Limb (tissue), 2 donors: ENCODE data around the gene LUZP2.
"Not testable (repeated sequence)": the region's sequence is repeated elsewhere in the genome, so short reads cannot be mapped to it uniquely, and the experiment has no call there.

ENCODE experiments used
- DNase-seq, 2 donors: peaks; one replicate each; pipeline ENCODE4 v3.0.0-alpha.2; 2016; ENCODE audit errors: extremely low spot score in 2 of 2

LUZP2 gene

DNA sequence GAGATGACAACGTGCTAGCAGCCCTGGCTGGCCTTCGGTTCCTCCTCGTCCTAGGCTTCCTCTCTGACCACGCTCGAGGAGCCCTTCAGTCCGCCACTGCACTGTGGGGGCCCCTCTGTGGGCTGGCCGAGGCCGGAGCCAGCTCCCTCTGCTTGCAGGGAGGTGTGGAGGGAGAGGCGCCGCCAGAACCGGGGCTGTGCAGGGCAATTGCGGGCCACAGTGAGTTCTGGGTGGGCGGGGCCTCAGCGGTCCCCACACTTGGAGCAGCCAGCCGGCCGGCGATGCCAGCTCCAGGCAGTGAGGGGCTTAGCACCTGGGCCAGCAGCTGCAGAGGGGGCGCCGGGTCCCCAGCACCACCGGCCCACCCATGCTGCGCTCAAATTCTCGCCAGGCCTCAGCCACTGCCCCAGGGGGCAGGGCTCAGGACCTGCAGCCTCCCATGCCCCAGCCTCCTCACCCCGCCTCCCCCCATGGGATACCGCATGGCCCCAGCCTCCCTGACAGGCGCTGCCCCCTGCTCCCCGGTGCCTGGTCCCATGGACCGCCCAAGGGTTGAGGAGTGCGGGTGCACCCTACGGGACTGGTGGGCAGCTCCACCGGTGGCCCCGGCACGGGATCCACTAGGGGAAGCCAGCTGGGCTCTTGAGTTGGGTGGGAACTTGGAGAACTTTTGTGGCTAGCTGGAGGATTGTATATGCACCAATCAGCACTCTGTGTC, 399.4 kb downstream of the LUZP2 start:
- no peak for DNase-seq

DNA sequence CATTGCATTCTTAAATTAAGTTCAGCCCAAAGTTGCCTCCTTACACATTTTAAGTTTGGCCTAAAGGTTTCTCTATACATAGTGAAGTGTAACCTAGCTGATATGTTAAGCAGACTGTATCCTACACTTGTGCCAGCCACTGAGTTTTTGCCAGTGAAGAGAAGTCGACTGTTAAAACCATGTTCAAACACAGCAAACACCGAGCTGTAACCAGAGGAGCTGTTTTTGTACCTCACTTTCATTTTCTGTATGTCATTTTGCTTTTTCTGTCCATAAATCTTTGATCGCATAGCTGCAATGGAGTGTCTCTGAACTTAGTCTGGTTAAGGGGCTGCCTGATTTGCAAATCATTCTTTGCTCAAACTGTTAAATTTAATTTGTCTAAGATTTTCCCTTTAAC, 403.7 kb downstream of the LUZP2 start:
- no peak for DNase-seq

DNA sequence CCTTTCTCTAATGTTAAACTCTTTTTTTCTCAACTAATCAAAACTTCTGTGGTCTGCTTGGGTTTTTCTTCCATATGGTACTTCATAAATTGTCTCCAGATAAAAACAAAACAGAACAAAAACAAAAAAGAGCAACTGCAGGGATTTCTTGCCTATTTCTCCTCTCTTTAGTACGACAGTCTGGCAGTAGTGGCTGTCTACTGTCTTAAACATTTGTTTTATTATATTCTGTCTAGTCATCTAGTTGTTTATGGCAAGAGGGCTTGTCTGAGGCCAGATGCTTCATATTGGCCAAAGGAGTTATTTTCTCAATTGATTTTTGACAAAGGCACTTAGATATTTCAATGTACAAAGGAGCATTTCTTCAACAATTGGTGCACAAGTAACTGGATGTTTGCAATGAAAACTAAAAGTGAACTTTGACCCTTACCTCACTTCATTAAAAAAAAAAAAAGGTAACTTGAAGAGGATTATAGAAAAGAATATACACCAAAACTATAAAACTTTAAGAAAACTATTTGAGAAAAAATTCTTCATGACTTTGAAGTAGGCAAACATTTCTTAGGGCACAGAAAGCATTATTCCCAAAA, 404.2 kb downstream of the LUZP2 start:
- DNase-seq: no peak

DNA sequence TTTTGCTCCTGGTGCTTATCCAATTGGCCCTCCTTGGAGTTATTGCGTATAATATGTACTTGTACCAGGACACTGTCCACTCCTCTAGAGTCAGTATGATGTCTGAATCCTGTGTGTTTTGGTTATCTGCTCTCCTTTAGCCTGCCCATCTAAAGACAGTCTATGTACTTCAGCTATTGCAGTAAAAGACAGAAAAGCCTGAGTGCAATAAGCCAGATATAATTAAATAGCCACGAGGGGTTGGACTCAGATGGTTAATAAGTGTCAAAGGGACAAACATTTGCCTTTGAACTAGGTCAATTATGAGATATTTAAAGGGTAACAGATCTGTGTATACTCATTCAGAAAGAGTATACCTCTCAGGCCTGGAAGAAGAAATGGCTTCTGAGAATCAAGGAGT, 406.7 kb downstream of the LUZP2 start:
- DNase-seq: no peak

DNA sequence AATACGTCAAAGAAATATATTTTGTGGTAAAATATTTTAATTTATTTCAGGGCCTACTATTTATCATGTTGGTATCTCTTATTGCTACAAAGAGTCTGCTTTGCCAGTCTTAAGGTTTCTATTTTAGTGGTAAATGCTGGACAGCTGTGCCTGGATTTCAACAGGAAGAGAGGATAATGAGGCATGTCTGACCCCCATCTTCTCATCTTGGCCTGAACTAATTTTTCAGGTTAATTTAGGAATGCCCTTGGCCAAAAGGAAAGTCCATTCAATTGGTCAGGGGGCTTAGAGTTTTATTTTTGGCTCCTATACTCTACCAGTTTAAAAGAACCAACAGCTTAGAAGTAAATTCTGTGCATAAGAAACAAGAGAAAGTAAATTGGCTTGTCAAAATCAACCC, 428.2 kb downstream of the LUZP2 start:
- DNase-seq: no peak

DNA sequence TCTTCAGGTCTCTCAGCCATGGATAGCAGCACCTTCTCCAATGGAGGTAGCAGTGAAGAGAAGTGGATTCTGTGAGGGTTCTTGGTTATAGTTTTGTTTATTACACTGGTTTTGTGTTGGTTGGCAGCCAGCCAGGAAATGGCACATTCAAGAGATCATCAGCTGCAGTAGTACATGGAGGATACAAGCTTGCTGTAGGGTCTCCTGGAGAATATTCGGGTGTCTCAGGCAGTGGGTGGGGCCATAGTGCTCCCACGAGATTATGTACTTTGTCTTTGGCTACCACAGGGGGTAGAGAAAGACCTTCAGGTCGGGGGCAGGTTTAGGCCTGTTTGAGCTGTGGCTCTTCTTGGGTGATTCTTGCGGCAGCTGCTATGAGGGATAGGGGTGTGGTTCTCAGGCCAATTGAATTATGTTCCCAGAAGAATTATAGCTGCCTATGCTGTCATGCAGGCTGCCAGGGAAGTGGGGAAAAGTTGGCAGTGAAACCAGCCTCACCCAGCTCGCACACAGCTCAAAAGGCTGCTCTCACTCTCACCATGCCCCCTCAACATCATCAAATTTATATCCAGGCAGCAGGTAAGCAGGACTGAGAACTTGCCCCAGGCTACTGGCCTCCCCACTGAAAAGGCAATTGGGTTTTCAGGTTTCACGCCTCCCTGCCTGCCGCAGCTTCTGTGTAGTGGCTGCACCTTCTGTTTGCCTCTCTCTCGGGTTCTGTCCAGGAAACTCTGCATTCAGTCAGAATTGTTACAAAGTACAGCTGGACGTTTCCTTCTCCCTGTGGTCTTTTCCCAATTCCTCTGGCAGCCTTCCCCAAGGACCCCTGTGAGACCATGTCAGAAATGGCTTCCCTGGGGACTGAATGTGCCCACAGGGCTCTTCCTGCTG, 435.5 kb downstream of the LUZP2 start:
- DNase-seq: no peak

DNA sequence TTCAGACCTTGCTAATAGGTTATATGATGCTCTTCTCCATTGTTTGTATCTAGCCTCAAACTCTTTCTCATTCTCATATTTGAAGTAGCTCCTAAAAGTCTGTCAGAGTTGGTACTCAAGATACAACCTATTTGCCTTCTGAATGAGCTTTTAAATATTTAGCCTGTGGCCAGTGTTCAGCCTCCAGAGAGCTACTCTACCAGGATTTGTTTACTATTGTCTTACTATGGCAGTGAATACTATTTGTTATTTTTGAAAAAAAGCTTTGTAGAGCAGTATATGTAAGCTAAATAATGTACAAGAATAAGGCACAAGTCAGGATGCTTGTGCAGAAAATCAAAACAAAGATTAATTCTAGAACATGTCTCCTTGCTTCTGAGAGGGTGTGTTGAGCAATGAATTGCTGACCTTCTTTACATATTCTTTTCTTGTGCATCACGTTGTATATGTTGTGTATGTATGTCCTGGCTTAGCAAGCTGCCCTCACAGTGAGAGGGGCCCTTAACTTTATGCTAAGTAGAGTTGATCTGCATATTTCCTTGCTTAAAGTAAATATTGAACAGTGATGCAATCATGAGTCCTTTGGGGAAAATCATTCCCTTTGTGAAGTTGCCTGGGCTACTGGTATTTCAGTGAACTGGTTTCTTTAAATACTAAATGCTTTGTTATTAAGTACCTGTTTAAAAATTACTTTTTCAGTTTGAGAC, 438.0 kb downstream of the LUZP2 start:
- DNase-seq: no peak

DNA sequence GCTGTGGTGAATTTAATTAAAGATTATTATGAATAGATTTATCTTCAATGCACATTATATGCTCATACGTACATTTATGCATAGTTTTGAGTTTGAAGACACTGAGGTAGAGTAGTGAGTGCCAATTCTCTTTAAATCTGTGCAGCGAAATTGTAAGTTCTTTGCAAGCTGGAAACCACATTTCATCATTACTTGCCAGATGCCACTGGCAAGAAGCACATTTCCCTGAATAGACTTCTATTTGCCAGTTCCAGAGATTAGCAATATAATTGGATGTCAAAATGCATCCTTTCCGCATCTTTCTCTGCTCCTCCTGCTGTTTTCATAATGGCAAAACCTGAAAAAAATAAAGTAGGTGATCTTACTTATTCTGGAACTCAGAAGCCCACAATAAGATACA, 448.0 kb downstream of the LUZP2 start:
- no peak for DNase-seq

DNA sequence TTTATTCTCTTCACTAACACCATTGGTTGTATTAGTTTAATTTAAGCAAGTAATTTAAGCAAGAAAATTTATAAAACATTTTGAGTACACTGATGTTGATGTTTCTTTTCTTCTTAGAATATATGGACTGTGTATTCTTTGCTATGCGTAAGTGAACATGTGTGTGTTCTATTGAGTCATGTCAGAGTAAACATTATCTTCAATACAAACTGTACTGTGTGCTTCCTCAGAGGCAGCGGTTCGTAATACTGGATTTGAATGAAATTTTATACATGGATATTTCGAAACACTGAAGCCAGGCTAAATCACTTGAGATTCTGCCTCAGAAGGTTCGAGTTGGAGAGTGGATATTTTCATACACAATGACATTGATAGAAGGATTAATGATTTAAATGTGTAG, 452.6 kb downstream of the LUZP2 start:
- no peak for DNase-seq

DNA sequence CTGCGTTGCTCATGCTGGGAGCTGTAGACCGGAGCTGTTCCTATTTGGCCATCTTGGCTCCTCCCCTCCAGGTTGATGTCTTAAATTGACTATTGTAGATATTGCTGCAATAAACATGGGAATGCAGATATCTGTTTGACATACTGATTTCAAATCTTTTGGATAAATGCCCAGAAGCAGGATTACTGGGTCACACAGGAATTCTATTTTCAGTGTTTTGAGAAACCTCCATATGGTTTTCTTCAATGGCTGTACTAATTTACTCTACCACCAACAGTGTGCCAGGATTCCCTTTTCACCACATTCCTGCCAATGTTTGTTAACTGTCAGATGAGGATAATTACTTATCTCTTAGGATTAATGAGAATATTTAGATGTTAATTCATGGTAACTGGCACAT, 467.0 kb downstream of the LUZP2 start:
- DNase-seq: no peak

DNA sequence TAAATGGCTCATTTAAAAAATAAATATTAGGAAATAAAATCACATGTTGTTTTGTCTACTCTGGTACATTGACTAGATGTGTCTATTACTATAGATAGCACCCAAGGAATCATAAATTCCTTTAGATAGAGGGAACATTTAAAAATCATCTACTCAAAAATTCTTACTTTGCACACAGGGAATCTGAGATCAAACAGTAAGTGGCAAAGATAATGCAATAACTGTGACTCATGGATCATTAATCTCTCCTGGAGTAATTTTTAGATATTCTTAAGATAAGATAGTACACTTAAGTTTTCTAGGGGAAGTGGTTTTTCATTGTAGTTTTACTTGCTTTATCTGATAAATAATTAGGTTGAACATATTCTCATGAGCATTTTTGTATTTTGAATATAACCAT, 468.9 kb downstream of the LUZP2 start:
- DNase-seq: no peak

DNA sequence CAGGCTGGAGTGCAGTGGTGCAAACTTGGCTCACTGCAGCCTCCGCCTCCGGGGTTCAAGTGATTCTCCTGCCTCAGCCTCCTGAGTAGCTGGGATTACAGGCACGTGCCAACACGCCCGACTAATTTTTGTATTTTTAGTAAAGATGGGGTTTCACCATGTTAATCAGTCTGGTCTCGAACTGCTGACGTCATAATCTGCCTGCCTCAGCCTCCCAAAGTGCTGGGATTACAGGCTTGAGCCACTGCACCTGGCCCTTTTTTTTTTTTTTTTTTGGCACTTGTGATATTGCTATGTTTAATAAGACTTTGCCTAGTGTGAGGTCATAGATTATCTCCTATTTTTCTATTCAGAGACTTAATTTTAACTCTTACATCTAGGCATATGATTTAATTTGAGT, 497.1 kb downstream of the LUZP2 start:
- DNase-seq: not testable (repeated sequence)

DNA sequence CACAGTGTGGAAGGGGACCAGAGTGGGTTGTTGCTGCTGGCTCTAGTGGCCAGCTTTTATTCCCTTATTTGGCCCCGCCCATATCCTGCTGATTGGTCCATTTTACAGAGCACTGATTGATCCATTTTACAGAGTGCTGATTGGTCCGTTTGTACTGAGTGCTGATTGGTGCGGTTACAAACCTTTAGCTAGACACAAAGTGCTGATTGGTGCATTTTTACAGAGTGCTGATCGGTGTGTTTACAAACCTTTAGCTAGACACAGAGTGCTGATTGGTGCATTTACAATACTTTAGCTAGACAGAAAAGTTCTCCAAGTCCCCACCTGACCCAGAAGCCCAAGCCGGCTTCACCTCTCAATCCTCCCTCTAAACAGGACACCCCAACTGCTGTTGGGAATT, 503.1 kb downstream of the LUZP2 start:
- DNase-seq: not testable (repeated sequence)

DNA sequence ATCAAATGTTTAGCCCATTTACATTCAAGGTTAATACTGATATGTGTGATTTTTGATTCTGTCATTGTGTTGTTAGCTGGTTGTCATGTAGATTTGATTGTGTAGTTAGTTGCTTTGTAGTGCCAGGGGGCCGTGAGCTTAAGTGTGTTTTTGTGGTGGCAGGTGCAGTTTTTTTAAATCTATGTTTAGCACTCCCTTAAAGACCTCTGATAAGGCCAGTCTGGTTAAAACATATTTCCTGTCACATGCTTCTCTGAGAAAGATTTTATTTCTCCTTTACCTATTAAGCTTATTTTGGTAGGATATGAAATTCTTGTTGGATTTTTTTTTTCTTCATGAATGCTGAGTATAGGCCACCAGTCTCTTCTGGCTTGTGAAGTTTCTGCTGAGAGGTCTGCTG, 540.6 kb downstream of the LUZP2 start:
- DNase-seq: no peak

DNA sequence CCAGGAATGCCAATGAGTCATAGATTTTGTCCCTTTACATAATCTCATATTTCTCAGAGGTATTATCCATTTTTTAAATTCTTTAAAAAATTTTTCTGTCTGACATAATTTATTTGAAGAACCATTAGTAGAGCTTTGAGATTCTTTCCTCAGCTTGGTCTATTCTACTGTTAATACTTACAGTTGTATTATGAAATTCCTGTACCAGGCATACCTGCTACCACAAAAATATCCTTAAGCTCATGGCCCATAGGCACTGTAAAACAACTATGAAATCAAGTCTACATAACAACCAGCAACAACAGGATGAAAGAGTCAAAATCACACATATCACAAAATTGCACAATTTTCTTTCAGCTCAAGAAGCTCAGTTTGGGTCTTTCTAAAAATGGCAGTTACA, 541.3 kb downstream of the LUZP2 start:
- DNase-seq: no peak

DNA sequence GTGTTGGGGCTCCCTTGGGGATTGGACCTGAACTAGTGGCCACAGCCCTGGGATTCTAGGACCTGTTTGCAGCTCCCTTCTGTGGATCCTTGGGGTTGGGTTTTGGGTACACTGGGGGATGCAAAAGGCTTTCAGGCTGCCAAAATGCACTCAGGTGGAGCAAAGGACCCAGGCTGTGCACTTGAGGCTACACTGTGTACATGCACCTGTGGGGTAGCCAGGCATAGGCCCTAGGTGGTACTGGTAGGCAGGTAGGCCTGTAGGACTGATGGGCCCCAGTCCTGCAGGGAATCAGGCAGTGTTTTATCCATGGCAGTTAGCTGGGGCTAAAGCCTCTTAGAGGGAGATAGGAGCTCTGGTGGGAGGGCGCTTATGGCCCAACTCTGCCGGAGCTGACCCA, 542.3 kb downstream of the LUZP2 start:
- DNase-seq: no peak

DNA sequence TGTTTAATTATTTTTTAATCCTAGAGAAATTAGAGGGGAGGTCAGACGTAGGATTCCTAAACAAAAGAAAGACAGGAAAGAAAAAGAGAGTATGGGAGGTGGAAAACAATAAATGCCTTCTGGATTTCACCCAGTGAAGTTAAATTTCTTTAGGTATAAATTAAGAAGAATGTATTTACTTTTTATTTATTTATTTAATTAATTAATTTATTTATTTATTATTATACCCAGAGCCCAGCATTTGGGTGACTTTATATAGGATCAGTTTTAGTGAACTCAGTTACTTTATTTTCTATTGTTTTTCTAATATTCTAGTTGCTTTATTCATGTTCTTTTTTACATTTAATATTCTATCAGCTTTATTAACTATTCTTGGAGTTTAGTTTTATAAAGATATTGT, 551.8 kb downstream of the LUZP2 start:
- no peak for DNase-seq

DNA sequence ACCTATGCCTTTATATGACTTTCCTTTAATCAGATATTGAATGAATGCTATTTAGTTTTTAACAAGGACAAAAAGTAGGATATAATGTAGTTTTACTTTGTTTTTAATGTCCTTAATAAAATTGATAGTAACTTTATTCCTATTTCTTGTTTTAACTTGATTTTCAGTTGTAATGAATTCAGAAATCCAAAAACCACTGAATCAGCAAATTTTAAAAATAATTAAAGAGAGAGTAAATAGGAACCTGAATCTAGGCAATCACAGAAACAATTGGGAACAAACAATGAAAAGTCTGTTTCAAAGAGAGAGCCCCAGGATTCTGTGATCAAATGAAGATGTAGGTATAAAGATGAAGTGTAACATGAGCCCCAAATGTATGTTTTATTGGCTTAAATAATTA, 556.0 kb downstream of the LUZP2 start:
- DNase-seq: no peak

DNA sequence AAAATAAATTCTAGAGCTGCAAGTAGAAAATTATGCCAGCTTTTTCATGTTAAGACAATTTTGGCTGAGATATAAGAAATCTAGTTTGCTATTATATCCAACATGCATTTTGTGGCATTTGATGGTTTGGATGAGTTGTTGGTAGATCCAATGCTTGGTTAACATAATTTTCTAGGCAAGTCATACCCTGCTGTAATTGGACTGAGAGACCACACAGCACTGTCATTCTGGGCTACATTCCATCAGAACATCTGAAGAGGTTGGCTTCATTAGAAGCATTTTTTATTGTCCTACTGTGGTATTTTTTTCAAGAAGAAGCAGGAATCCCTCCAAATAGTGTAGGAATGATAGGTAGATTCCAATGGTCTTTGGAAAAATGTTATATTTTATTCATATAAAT, 561.0 kb downstream of the LUZP2 start:
- DNase-seq: no peak

DNA sequence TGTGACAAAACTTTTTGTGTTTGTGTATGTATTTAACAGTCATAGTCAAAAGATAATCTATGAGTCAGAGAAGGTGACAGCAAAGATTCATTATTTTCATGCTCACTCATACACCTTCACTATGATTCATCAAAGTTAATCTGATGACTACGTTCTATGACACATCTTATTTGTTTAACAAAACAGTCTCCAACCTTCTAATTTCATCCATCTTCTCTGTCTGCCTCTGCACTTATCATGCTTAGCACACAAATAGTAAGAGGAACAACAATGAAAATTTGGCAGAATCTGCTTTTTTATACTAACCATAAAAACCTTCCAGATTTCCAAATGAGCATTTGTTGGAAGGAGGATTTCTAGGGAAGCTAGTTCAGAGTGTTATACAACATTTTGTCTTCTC, 568.9 kb downstream of the LUZP2 start:
- DNase-seq: no peak

DNA sequence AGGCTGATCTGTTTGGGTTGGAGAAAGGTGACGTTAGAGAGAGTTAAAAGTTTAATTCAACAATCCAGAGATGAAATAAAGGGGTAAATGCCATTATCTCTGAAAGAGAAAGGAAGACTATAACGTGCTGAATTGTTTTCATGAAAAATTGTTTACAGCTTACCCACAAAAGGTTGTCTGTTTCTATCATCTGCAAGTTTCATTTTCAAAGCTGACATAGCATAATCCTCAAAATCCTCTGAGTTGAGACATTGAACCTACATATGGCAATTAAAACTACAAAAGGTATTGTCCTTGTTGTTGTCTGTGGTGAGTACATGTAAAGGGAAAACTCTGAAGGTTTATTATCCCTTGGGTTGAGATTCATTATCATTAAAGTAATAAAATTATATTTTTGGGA, 569.9 kb downstream of the LUZP2 start:
- no peak for DNase-seq

DNA sequence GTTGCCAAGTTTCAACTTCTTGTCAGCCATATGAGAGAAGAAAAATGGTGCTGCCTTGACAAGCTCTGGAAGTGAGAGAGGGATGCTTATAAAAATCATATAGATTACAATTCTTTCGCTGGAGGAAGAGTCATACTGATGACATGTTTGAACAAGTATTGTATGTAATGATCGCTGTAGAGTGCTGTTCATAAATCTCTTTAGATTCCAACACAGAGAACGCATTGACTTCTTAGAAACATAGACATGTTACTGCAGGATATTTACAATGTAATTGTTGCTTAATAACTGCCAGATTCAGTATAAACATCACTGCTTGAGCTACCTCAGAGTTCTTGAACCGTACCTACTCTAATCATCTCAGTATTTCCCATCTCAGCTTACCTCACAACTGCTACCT, 571.6 kb downstream of the LUZP2 start:
- DNase-seq: no peak
